Small intestine (tissue), 7 donors: ENCODE results near the gene SCN9A. TPM values are rescaled to one million over a fixed set of nuclear protein-coding genes. Genes with fewer than 3 reads are reported as not detected.
"Not testable (repeated sequence)": the region's sequence is repeated elsewhere in the genome, so short reads cannot be mapped to it uniquely, and the experiment has no call there.

Experiments
- DNase-seq, 2 donors: peaks; one replicate each; pipeline versions ENCODE4 v3.0.0 to v3.0.0-alpha.2; 2013
- FAIRE-seq: peaks from 2 replicates; lab custom pipeline; 2012; peaks lifted over from hg19 to GRCh38; lab: Jason Lieb, UNC
- H3K27ac ChIP-seq, 3 donors: one replicate each; pipeline ENCODE4 v1.5.1; 2013; ENCODE audit warnings: low read length in 2 of 3, mild to moderate bottlenecking in 2 of 3, control low read depth in 1 of 3, inconsistent platforms in 1 of 3, low read depth in 1 of 3, moderate library complexity in 1 of 3
- H3K27me3 ChIP-seq, 3 donors: one replicate each; pipeline ENCODE4 v1.6.1; 2013; ENCODE audit warnings: low read length in 3 of 3, inconsistent platforms in 1 of 3; ENCODE audit not compliant: control insufficient read depth in 3 of 3, insufficient read depth in 3 of 3
- H3K36me3 ChIP-seq, 3 donors: one replicate each; pipeline ENCODE4 v1.6.1; 2013; ENCODE audit warnings: low read length in 3 of 3, inconsistent platforms in 1 of 3, low read depth in 1 of 3, mild to moderate bottlenecking in 1 of 3, moderate library complexity in 1 of 3; ENCODE audit not compliant: control insufficient read depth in 3 of 3, insufficient read depth in 2 of 3
- H3K4me1 ChIP-seq, 3 donors: one replicate each; pipeline ENCODE4 v1.6.1; 2013; ENCODE audit warnings: low read length in 2 of 3, inconsistent platforms in 1 of 3, low read depth in 1 of 3, mild to moderate bottlenecking in 1 of 3, moderate library complexity in 1 of 3; ENCODE audit not compliant: control insufficient read depth in 3 of 3, insufficient read depth in 2 of 3
- H3K4me3 ChIP-seq, 3 donors: one replicate each; pipeline ENCODE4 v1.5.1; 2013; ENCODE audit warnings: low read length in 3 of 3, control low read depth in 1 of 3, inconsistent platforms in 1 of 3, low read depth in 1 of 3, mild to moderate bottlenecking in 1 of 3, moderate library complexity in 1 of 3
- H3K9me3 ChIP-seq, 2 donors: one replicate each; pipeline ENCODE4 v1.6.1; 2013; ENCODE audit warnings: low read depth in 1 of 2, low read length in 1 of 2; ENCODE audit not compliant: control insufficient read depth in 2 of 2, insufficient read depth in 1 of 2
- WGBS, 3 donors: extraction: QIAGEN DNeasy Blood & Tissue Kit; methylation state at CpG; one replicate each; pipeline ENCODE4 v1.1.7; 2013; 5-methylcytosine and 5-hydroxymethylcytosine counted together
- polyA plus RNA-seq, 4 donors: library from polyadenylated mRNA; stranded (reverse) in 3 of 4; unstranded in 1 of 4; fragments of 200-250 nt in 3 of 4; fragments of 120-200 nt in 1 of 4; gene quantifications; one replicate each; pipeline versions ENCODE4 v1.2.1 to v1.2.3, GENCODE V29; 2013
- donor health status: healthy with polysubstance abuse.
- donor health status: control.
- donor health status: control.
- donor health status: Bipolar disorder and iron deficiency.
- donor health status: healthy.

SCN9A gene
- polyA plus RNA-seq, 4 donors, result 0.27 to 2.1 (median 1.7) TPM; not detected in 1

GRCh38 chr2:166314022-166314759 is 61.6 kb downstream of the SCN9A start:
- Histone ChIP-seq H3K9me3 (no peaks in the 10 kb centered on the region), H3K27ac (no peak overlapping the region), H3K4me1 (no peaks in the 10 kb centered on the region), H3K36me3 (no peaks in the 10 kb centered on the region), H3K4me3 (no peak overlapping the region), H3K27me3 (no peaks in the 10 kb centered on the region)
- FAIRE-seq (no peak), DNase-seq (no peak)
- WGBS, 3 donors, result 55 to 64% (median 61%) methylated on average over 5 of the region's 5 CpGs

- H3K4me1 ChIP-seq, DNase-seq, H3K4me3 ChIP-seq, H3K9me3 ChIP-seq, H3K36me3 ChIP-seq, H3K27me3 ChIP-seq, H3K27ac ChIP-seq: not testable (repeated sequence)
- 0 to 30% (median 26%) methylated on average over 2 of the region's 2 CpGs for WGBS, 3 donors
- peak; percentile 98 for FAIRE-seq
Measured at GRCh38 chr2:166312863-166313262, 62.9 kb downstream of the SCN9A start.

GRCh38 chr2:166307326-166307725 is 68.4 kb downstream of the SCN9A start:
- WGBS, 3 donors, result 66 to 87% (median 84%) methylated on average over 3 of the region's 3 CpGs
- H3K4me3 ChIP-seq, result no peak overlapping the region
- H3K4me1 ChIP-seq, result no peaks in the 10 kb centered on the region
- H3K36me3 ChIP-seq, result no peaks in the 10 kb centered on the region
- FAIRE-seq (no peak), DNase-seq (no peak)
- no peaks in the 10 kb centered on the region for H3K27me3 ChIP-seq
- H3K27ac ChIP-seq, result no peak overlapping the region
- H3K9me3 ChIP-seq, result no peaks in the 10 kb centered on the region

- 96 to 97% (median 97%) methylated on average over 1 of the region's 1 CpG for WGBS, 3 donors
- no peak overlapping the region for H3K4me3 ChIP-seq
- no peak for FAIRE-seq
- H3K36me3 ChIP-seq, result no peaks in the 10 kb centered on the region
- DNase-seq, result no peak
- no peaks in the 10 kb centered on the region for H3K4me1 ChIP-seq
- H3K27me3 ChIP-seq, result no peaks in the 10 kb centered on the region
- H3K27ac ChIP-seq, result no peak overlapping the region
- no peaks in the 10 kb centered on the region for H3K9me3 ChIP-seq
Measured at GRCh38 chr2:166304656-166305055, 71.1 kb downstream of the SCN9A start.

GRCh38 chr2:166302036-166302435 is 73.7 kb downstream of the SCN9A start:
- Histone ChIP-seq H3K9me3 (no peaks in the 10 kb centered on the region), H3K27ac (no peak overlapping the region), H3K36me3 (no peaks in the 10 kb centered on the region), H3K4me1 (no peaks in the 10 kb centered on the region), H3K27me3 (no peaks in the 10 kb centered on the region), H3K4me3 (no peak overlapping the region)
- DNase-seq (no peak), FAIRE-seq (no peak)
- WGBS, 3 donors, result 50 to 60% (median 55%) methylated on average over 3 of the region's 3 CpGs

GRCh38 chr2:166297951-166298350 is 77.8 kb downstream of the SCN9A start:
- 77 to 80% (median 79%) methylated on average over 2 of the region's 2 CpGs for WGBS, 3 donors
- H3K27ac ChIP-seq, result no peak overlapping the region
- FAIRE-seq (no peak), DNase-seq (no peak)
- no peaks in the 10 kb centered on the region for H3K27me3 ChIP-seq
- H3K4me1 ChIP-seq, result no peaks in the 10 kb centered on the region
- no peak overlapping the region for H3K4me3 ChIP-seq
- H3K9me3 ChIP-seq, result no peaks in the 10 kb centered on the region
- H3K36me3 ChIP-seq, result no peaks in the 10 kb centered on the region

GRCh38 chr2:166293984-166294383 is 81.8 kb downstream of the SCN9A start:
- H3K4me3 ChIP-seq, result no peak overlapping the region
- no peaks in the 10 kb centered on the region for H3K4me1 ChIP-seq
- DNase-seq (no peak), FAIRE-seq (no peak)
- 71 to 84% (median 82%) methylated on average over 1 of the region's 1 CpG for WGBS, 3 donors
- H3K36me3 ChIP-seq, result no peaks in the 10 kb centered on the region
- no peaks in the 10 kb centered on the region for H3K9me3 ChIP-seq
- no peak overlapping the region for H3K27ac ChIP-seq
- no peaks in the 10 kb centered on the region for H3K27me3 ChIP-seq

GRCh38 chr2:166285215-166285614 is 90.5 kb downstream of the SCN9A start:
- no peak for FAIRE-seq
- DNase-seq, result no peak
- no peak overlapping the region for H3K27ac ChIP-seq
- H3K9me3 ChIP-seq, result no peaks in the 10 kb centered on the region
- no peaks in the 10 kb centered on the region for H3K36me3 ChIP-seq
- no peak overlapping the region for H3K4me3 ChIP-seq
- no peaks in the 10 kb centered on the region for H3K4me1 ChIP-seq
- no peaks in the 10 kb centered on the region for H3K27me3 ChIP-seq

GRCh38 chr2:166284359-166284758 is 91.4 kb downstream of the SCN9A start:
- DNase-seq (no peak), FAIRE-seq (no peak)
- H3K9me3 ChIP-seq, result no peaks in the 10 kb centered on the region
- no peak overlapping the region for H3K4me3 ChIP-seq
- WGBS, 3 donors, result 84 to 91% (median 90%) methylated on average over 9 of the region's 9 CpGs
- no peaks in the 10 kb centered on the region for H3K4me1 ChIP-seq
- no peaks in the 10 kb centered on the region for H3K36me3 ChIP-seq
- H3K27ac ChIP-seq, result no peak overlapping the region
- no peaks in the 10 kb centered on the region for H3K27me3 ChIP-seq
